Breast epithelium (tissue), 3 donors: ENCODE results near the gene SETD7.

Source experiments
- CTCF ChIP-seq, 3 donors: fragments of 450-650 bp; IDR thresholded peaks; one replicate each; pipeline ENCODE4 v1.5.1; 2016 to 2017; ENCODE audit warnings: antibody characterized with exemption in 3 of 3, mild to moderate bottlenecking in 3 of 3, moderate library complexity in 3 of 3
- POLR2AphosphoS5 ChIP-seq, 3 donors: sonication (generic); formaldehyde crosslinking; IDR thresholded peaks; one replicate each; pipeline ENCODE4 v1.6.1; 2017; ENCODE audit warnings: antibody characterized with exemption in 3 of 3

- TF ChIP-seq CTCF (IDR thresholded peaks at IDR 0.05) (no peak), POLR2AphosphoS5 (IDR thresholded peaks at IDR 0.05) (peak; percentile 91 to 95 (median 93))
These were observed 101.6 kb downstream of the SETD7 start, which contains the start of gene RAB33B for GRCh38 chr4:139454111-139455045.
